Dermis microvascular lymphatic vessel endothelial cell (primary cell): Measurements from ENCODE around the gene AADAT. TPM values are rescaled to one million over a fixed set of nuclear protein-coding genes. Genes with fewer than 3 reads are reported as not detected.

ENCODE experiments used
- DNase-seq, 2 donors: peaks; one replicate each; pipeline versions ENCODE4 v3.0.0 to v3.0.0-alpha.2; 2010; ENCODE audit warnings: low read depth in 2 of 2
- total RNA-seq: library from RNA; depleted of rRNA; stranded (reverse); fragments of >200 nt; gene quantifications from 2 replicates; pipeline ENCODE4 v1.2.1, GENCODE V29; 2014

The AADAT gene
- total RNA-seq, 1 donor from 2014 or later: 0.51 TPM

DNA sequence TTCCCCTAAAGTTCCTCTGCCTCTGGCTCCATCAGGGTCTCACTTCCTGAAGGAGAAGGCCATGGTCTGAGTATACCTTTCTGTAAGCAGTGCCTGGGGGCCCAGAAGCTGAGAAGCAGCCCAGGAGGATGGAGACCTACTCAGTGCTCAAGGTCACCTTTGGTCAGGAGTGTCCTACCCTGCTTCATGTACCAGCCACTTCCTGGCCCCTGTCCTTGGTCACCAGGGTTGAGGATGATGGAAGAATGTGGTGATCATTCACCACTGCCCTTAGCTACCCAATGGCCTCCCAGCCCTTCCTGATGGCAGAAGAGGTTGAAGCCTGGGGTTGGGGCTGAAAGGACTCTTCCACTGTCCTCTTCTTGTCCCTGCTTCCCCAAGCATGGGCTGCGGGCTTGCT is 54.5 kb downstream of the AADAT start:
- DNase-seq: no peak

DNA sequence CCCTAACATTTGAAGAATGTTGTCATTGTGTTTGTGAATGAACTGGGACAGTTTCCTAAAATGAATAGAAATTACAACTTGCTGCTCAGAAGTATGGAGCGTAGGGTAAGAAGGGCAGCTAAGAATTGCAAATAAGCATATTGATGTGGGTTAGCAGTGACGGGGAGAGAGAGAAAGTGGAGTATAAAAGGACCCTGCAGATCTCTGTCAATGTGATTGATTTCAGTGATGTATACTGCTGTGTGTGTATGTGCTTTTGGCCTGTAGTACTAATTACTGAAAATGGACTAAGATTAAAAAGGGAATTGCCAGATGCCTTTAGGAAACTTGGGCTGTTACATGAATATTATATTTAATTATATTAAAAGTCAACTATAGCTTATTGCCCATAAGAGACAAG is 55.8 kb downstream of the AADAT start:
- no peak for DNase-seq

DNA sequence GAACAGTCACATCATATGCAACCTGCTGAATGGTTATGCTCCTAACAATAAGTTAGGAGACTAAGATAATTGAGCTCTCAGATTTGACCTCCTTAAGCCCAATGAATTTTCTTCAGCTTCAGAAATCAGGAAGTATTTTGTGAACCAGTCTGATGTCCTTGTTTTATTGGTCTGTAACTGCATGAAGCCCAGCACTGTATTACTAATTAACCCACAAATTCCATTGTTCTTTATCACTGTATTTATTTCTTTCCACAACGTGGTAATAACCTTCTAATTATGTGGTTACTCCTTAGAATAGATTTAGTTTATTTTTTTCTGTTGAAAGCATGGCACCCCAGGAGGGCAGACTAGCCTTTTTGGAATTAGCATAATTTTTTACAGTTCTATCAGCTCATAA is 59.6 kb downstream of the AADAT start:
- DNase-seq: no peak

DNA sequence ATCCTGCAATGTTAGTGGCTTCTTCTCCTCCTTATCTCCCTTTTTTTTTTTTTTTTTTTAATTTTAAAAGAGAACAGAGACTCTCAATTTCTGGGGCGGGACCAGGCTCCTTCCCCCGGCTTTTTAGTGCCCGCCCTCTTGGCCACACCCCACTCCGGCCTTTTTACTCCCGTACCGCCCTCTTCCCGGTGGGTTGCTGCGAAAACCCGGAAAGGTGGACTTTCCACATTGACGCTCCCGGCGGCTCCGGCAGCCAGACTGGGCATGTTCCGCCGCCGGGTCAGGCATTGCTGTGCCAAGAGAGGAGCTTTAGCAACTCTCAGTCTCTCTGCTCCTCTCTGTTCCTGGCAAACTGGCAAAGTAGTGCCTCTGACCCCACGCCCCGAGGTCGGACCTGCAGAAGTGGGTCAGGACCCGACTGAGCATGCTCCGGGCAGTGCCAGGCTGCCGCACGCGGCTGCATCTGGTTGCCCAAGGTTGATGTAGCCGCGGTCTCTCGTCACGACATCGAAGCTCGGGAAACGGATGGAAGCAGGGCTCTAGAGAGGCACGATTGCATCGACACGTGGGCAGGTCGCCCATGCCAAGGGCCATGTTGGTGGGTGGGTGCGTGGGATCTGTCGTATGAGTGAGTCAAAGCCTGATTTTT is 62.5 kb downstream of the AADAT start:
- peak; percentile 94 to 96 for DNase-seq

DNA sequence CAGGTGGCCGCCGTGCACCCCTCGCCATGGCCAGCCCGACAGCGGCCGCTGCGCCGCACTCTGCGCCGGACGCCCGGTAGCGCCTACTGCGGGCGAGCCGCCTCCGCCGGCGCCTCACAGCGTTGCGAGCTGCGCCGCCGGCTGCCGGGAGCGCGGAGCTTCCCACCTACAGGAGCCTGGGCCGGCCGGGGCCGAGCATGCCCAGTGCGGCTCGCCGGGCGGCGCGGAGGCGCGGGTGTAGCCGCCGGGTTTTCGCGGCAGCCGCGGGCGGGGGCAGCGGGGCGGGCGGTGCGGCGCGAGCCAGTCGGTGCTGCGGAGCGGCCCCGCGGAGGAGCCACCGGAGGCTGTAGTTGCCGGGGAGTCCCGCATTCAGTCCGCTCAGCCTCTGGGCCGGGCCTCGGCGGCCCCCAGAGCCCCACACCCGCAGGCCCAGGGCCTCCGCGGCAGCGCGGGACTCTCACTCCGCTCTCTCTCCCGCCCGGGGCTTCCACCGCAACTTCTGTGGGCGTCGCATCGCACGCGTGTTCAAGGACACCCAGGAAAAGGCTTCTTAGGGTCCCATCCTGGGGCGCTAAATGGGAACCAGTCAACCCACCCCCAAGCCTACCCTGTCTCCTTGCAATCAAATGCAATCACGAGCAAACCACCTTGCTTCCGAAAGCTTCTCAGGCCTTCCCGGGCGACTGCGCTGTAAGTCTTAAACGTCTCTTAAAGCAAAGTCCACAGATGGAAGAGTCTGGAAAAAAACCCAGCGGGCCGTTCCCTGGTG is 63.3 kb downstream of the AADAT start, which contains the start of gene MFAP3L:
Gene MFAP3L, minus strand, starts transcription at position 143 of the 769 bp plus-strand sequence. CDS start 20,518 bp downstream, outside the sequence.
- DNase-seq: peak; percentile 74 to 90

DNA sequence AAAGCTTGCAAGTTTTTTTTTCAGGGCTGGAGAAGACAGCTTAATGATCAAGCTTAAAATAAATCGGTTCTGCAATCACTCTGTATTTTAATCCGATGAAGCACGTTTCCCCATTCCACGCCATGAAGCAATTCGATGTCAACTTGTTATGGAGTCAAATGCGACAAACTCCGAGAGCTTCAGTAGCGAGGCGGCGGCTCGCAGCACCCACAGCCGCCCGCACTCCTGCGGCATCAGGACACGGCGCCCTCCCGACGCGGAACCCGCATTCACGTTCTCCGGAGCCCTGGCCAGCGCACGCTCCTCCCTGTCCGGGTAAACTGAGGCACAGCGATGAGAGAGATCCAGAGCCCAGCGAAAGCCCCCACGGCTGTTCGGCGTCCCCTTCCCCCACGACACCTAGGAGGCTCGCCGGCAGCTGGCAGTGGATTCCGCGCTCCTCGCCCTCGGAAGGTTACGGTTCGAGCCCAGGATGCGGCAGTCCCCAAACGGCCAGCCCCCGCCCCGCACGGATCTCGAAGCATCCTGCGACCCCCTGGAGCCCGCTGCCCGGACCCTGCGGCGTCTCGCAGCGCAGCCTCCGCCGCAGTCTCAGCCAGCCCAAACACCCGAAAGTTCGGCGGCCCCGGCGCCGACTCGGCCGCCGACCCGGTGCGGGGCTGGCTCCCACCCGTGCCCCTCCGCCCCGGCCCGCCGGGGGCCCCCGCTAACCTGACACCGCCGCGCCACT is 64.1 kb downstream of the AADAT start:
- DNase-seq: peak; percentile 7 to 11

DNA sequence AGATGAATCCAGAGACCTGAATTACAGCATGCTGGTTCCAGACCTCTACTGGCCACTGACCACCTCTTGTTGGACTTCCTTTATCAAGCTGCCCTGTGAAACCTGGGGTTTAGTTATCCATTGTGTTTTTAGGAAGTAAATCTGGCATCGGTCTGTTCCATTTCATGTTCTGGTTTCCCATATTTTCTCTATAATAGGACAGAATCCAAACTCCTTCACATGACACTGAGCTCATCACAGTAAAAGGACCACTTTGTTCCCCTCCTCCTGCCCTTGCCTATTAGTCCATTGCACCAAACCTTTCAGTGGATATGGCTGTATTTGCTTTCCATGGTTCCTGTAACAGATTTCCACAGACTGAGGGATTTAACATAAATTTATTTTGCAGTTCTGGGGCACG is 67.5 kb downstream of the AADAT start:
- peak in 1 of 2 donors; percentile 77 for DNase-seq

DNA sequence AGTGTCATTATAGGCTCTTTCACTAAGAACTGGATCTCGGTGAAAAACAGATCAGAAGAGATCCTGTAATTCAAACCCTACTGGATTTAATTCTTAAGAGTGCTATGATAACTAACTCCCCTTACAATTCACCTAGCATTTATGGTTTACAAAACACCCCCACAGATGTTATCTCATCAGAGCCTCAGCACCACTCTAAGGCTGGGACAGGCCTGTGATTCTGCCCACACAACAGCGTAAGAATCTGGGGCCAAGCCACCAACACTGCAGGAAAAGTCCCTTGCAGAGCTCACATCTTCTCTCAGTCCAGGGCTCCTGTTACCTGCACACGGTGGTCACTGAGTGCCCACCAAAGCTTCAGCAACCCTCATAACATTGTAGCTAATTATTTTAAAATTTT is 72.5 kb downstream of the AADAT start:
- DNase-seq: no peak

DNA sequence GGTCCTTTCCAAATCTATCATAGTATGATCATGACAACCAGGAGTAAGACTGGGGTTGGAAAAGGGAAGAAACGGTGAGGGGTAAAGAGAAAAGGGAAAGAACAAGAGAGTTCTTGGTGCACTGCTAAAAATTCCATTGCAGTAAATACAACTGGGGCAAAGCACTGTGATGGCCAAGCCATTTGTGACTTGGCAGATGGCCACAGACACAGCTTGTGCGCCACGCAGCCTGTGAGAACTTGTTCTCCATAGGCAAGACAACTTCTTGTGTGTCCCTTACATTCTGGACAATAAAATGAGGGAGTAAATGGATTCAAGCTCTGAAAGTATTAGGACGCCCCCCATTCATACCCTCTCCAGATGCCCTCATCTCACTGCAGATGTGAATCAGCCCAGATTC is 74.5 kb downstream of the AADAT start:
- DNase-seq: no peak

DNA sequence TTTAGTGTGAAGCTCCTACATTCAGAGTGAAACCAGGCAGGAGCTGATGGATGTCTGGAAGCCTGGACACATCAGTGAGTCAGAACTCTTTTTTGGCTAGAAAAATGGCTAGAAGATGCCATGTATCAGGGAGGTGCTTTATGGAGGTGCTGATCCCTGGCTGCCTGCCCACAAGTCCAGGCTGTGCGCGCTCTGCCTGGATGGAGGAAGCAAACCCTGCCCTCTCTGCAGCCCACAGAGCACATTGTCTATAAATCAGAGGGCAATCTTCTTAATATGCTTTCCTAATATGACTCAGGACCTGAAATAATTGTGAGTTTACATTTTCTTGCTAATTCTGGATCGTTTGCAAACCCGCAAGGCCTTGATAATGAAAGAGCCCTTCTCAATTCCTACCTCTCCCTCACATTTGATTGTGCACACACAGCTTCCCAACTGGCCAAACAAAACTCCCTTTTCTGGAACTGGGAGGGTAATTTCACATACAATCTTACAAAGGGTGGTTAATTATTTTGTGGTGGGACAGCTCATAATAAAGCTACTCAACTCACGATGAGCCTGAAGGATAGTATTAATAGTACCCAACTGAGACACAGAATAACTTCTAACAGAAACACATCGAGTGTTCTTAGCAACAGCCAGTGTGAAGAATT is 75.3 kb downstream of the AADAT start:
- DNase-seq: no peak

DNA sequence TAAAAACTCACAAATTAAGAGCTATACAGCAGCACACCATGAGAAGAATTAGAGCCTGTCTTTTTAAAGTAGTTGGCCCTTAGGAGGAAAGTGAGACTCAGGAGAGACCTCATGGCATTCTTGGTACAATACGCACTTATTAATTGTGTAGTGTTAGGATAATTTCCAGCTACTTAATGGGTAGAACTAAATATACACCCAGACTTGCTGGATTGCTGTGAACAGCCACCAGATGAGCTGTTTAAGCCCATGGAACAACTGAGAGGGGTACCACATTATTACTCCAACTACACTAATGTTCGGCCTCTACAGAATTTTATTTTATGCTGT is 77.2 kb downstream of the AADAT start:
- no peak for DNase-seq

DNA sequence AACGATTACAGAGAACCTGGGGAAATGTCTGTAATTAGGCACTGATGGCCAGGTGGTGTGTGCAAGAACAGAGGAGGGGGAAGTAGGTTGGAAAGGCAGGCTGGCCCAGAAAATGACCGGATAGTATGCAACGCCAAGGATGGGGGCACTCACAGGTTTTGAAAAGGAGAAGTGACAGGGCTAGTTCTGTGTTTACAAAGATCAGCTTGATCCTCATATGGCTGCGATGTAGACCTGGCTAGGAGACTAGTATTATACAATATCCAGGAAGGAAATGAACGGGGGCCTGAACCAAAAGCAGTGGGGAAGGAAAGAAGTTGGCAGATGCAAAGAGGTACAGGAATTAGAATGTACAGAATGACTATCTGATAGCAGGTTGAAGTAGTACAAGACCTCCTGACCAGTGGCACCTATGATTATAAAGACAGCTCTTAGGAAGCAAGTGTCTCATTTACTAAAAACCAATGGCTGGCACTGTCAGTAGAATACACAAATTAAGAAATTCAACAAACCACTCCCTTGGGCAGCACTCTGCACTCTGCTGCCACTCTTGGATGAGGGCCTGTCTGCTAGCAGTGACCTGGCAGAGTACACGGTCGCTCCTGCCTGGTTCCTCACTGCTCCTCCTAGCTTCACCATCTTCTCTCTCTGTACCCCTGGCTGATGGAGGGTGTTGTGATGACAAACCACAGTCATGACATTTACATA is 77.7 kb downstream of the AADAT start:
- no peak for DNase-seq

Other genes with a start within 250 kb of the AADAT start
- 2.4 and 15.2 TPM in 2 replicates for gene MFAP3L, start 63.6 kb downstream of the AADAT start, total RNA-seq